ENCODE results near the gene LYRM2. TPM values are rescaled to one million over a fixed set of nuclear protein-coding genes. Genes with fewer than 3 reads are reported as not detected.

Gene LYRM2
- 10 to 100 TPM; 18.9 to 27.0 (median 23.5) TPM for total RNA-seq
- total RNA-seq (2013), result 31.9 TPM
- 31.9 to 69.2 (median 46.7) reads per million in 29 experiments for total RNA-seq

GRCh38 chr6:89638320-89639195 is at the start of gene LYRM2:
LYRM2 (minus strand) TSS chr6:89638747; CDS start chr6:89638716, 31 bp downstream.
- no peaks in the 10 kb centered on the region for H3K9me3 Mint-ChIP-seq
- POLR2A ChIA-PET, result interaction anchor here (0.5 to 1.8 kb wide), 5 partner anchors 24 to 564 kb away, joined by 3 to 8 read pairs (median 3); partner anchors contain the start of gene PNRC1 (in 1 of the 2)
- 4% methylated on average over 55 of the region's 58 CpGs for WGBS (ENCODE audit: insufficient coverage)

GRCh38 chr6:89688328-89688727 is 49.8 kb upstream of the LYRM2 start:
- Histone ChIP-seq H3K4me1 (ENCODE audit: control insufficient read depth in 1 of 2, extremely low read depth in 1 of 2, insufficient read depth in 2 of 2, low read length in 2 of 2) (no peaks in the 10 kb centered on the region), H3K27ac (ENCODE audit: low read length) (no peak overlapping the region), H3K9me3 (no peaks in the 10 kb centered on the region), H3K36me3 (ENCODE audit: control insufficient read depth in 2 of 2, extremely low read depth in 1 of 2, insufficient read depth in 1 of 2, low read length in 1 of 2) (peaks cover 0 to 90% of the 10 kb centered on the region in 2 donors), H3K27me3 (replicated peaks in 1 of 2; ENCODE audit: control insufficient read depth in 2 of 2, extremely low read depth in 1 of 2, insufficient read depth in 2 of 2, low read length in 1 of 2) (no peaks in the 10 kb centered on the region), H3K4me3 (ENCODE audit: control insufficient read depth in 1 of 2, extremely low read depth in 1 of 2, low read length in 1 of 2) (no peak overlapping the region)
- Mint-ChIP-seq H3K27ac (no peak overlapping the region), H3K9me3 (no peaks in the 10 kb centered on the region), H3K36me3 (peaks cover 80% of the 10 kb centered on the region), H3K4me3 (no peak overlapping the region), H3K4me1 (peaks cover 5 to 8% (median 6%) of the 10 kb centered on the region in 3 donors), H3K27me3 (no peaks in the 10 kb centered on the region)
- DNase-seq, result no peak
- WGBS (ENCODE audit: insufficient coverage), result 100% methylated on average over 1 of the region's 2 CpGs
- ChIA-PET POLR2A (no interaction called here), CTCF (no interaction called here)
- no peak for ATAC-seq (replicated peaks in 1 of 4)

More at GRCh38 chr6:89638320-89639195, at the start of gene LYRM2:
- no peaks in the 10 kb centered on the region for H3K9me3 ChIP-seq
- Mint-ChIP-seq H3K4me3 (peak within 1 kb of the TSS; percentile 97 to 98 (median 97)), H3K27ac (peak within 1 kb of the TSS; percentile 96 to 99), H3K4me1 (peaks cover 30 to 40% (median 36%) of the 10 kb centered on the region in 3 donors), H3K36me3 (peaks cover 33% of the 10 kb centered on the region), H3K27me3 (no peaks in the 10 kb centered on the region)
- ATAC-seq (replicated peaks in 1 of 4) (peak; percentile 95 to 98 (median 96)), DNase-seq (peak; percentile 76 to 93 (median 87))
- no peaks in the 10 kb centered on the region for H3K27me3 ChIP-seq (replicated peaks in 1 of 2; ENCODE audit: control insufficient read depth in 2 of 2, extremely low read depth in 1 of 2, insufficient read depth in 2 of 2, low read length in 1 of 2)
- H3K4me1 ChIP-seq (ENCODE audit: control insufficient read depth in 1 of 2, extremely low read depth in 1 of 2, insufficient read depth in 2 of 2, low read length in 2 of 2), result peaks cover 4 to 15% of the 10 kb centered on the region in 2 experiments
- peaks cover 2 to 26% of the 10 kb centered on the region in 2 donors for H3K36me3 ChIP-seq (ENCODE audit: control insufficient read depth in 2 of 2, extremely low read depth in 1 of 2, insufficient read depth in 1 of 2, low read length in 1 of 2)
- CTCF ChIA-PET, result interaction anchor here (1.2 to 1.6 kb wide), 4 partner anchors 206 to 287 kb away, joined by 3 to 9 read pairs (median 4); partner anchors contain the start of gene ANKRD6 (in 1 of the 2)
- H3K4me3 ChIP-seq (ENCODE audit: control insufficient read depth in 1 of 2, extremely low read depth in 1 of 2, low read length in 1 of 2), result peak within 1 kb of the TSS; percentile 92 to 95
- H3K27ac ChIP-seq (ENCODE audit: low read length), result peak within 1 kb of the TSS; percentile 96

DNA sequence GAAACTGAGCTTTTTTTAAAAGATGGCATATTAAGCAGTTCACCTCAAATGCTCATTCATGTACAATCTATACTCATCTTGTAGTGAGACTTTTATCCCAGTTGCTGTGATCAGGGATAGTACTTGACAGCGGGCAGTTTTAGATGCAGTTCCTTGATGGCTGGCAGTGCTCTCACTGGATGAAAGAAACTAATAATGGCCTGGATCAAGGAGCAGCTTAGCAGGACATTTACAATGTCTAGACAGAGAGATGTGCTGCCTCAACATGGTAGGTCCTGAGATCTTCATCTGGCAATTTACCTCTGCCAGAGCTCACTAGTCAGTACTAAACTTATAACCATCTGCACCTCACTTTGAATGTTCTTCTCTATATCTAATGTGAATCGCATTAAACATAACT is 46.8 kb upstream of the LYRM2 start:
- ATAC-seq (replicated peaks in 1 of 4) (no peak), DNase-seq (no peak)
- Histone ChIP-seq H3K27ac (ENCODE audit: low read length) (no peak overlapping the region), H3K9me3 (no peaks in the 10 kb centered on the region), H3K36me3 (ENCODE audit: control insufficient read depth in 2 of 2, extremely low read depth in 1 of 2, insufficient read depth in 1 of 2, low read length in 1 of 2) (peaks cover 0 to 89% of the 10 kb centered on the region in 2 donors), H3K4me1 (ENCODE audit: control insufficient read depth in 1 of 2, extremely low read depth in 1 of 2, insufficient read depth in 2 of 2, low read length in 2 of 2) (no peaks in the 10 kb centered on the region), H3K27me3 (replicated peaks in 1 of 2; ENCODE audit: control insufficient read depth in 2 of 2, extremely low read depth in 1 of 2, insufficient read depth in 2 of 2, low read length in 1 of 2) (no peaks in the 10 kb centered on the region), H3K4me3 (ENCODE audit: control insufficient read depth in 1 of 2, extremely low read depth in 1 of 2, low read length in 1 of 2) (no peak overlapping the region)
- no peaks in the 10 kb centered on the region for H3K4me1 Mint-ChIP-seq
- H3K4me3 Mint-ChIP-seq, result no peak overlapping the region
- H3K36me3 Mint-ChIP-seq, result peaks cover 61% of the 10 kb centered on the region
- no peaks in the 10 kb centered on the region for H3K27me3 Mint-ChIP-seq
- WGBS (ENCODE audit: insufficient coverage), result 100% methylated on average over 1 of the region's 2 CpGs
- no peak overlapping the region for H3K27ac Mint-ChIP-seq
- no peaks in the 10 kb centered on the region for H3K9me3 Mint-ChIP-seq
- ChIA-PET POLR2A (no interaction called here), CTCF (no interaction called here)

DNA sequence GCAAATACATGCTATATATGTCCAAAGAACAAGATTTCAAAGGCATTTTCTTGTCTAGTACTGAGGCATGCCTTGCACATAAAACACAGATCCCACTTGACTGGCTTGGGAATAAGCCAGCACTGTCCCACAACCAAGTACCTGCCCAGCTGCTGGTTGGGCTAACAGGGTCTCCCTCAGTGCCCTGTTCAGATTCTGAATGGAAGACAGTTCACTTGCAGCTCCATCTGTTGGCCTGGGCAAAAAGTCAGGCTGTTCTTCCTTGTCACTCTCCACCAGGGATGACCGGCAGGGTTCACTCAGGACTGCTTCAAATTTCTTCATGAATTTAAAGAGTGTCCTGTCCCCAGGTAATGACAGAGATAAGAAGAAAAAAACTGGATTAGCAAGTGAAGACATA is 44.4 kb upstream of the LYRM2 start:
- Mint-ChIP-seq H3K36me3 (peaks cover 57% of the 10 kb centered on the region), H3K27me3 (no peaks in the 10 kb centered on the region), H3K27ac (no peak overlapping the region), H3K9me3 (no peaks in the 10 kb centered on the region), H3K4me1 (no peaks in the 10 kb centered on the region), H3K4me3 (no peak overlapping the region)
- no peaks in the 10 kb centered on the region for H3K27me3 ChIP-seq (replicated peaks in 1 of 2; ENCODE audit: control insufficient read depth in 2 of 2, extremely low read depth in 1 of 2, insufficient read depth in 2 of 2, low read length in 1 of 2)
- H3K4me3 ChIP-seq (ENCODE audit: control insufficient read depth in 1 of 2, extremely low read depth in 1 of 2, low read length in 1 of 2), result no peak overlapping the region
- H3K36me3 ChIP-seq (ENCODE audit: control insufficient read depth in 2 of 2, extremely low read depth in 1 of 2, insufficient read depth in 1 of 2, low read length in 1 of 2), result peaks cover 0 to 91% of the 10 kb centered on the region in 2 donors
- H3K9me3 ChIP-seq, result no peaks in the 10 kb centered on the region
- H3K4me1 ChIP-seq (ENCODE audit: control insufficient read depth in 1 of 2, extremely low read depth in 1 of 2, insufficient read depth in 2 of 2, low read length in 2 of 2), result no peaks in the 10 kb centered on the region
- ChIA-PET CTCF (interaction anchor here in 1 of 2 donors (0.5 kb wide), 1 partner anchor 111 kb away, joined by 4 read pairs; no protein-coding TSS in a partner anchor), POLR2A (no interaction called here)
- no peak for ATAC-seq (replicated peaks in 1 of 4)
- no peak for DNase-seq
- no CpG with 5 or more reads among the region's 1 CpG for WGBS (ENCODE audit: insufficient coverage)
- no peak overlapping the region for H3K27ac ChIP-seq (ENCODE audit: low read length)

DNA sequence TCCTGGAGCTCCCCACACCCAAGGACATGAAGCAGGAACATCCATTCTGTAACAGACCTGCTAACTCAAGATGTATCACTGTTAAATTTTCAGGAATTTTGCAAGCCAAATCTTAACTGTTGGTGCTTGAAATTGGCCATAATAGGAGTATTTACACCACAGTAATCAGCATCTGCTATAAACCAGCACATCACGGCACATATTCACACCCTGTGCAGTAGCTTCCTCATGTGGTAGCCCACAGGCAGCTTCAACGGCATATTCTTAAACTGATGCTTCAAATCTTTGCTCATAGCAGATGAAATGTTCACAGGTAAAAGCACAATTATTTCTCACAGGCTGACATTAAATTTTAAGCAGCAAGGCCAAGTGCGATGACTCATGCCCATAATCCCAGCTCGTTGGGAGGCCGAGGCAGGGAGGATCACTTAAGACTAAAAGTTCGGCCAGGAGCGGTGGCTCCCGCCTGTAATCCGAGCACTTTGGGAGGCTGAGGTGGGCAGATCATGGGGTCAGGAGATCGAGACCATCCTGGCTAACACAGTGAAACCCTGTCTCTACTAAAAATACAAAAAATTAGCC is 43.5 kb upstream of the LYRM2 start:
- peaks cover 0 to 90% of the 10 kb centered on the region in 2 donors for H3K36me3 ChIP-seq (ENCODE audit: control insufficient read depth in 2 of 2, extremely low read depth in 1 of 2, insufficient read depth in 1 of 2, low read length in 1 of 2)
- H3K27me3 ChIP-seq (replicated peaks in 1 of 2; ENCODE audit: control insufficient read depth in 2 of 2, extremely low read depth in 1 of 2, insufficient read depth in 2 of 2, low read length in 1 of 2), result no peaks in the 10 kb centered on the region
- no peaks in the 10 kb centered on the region for H3K4me1 ChIP-seq (ENCODE audit: control insufficient read depth in 1 of 2, extremely low read depth in 1 of 2, insufficient read depth in 2 of 2, low read length in 2 of 2)
- no peaks in the 10 kb centered on the region for H3K9me3 ChIP-seq
- ChIA-PET CTCF (no interaction called here), POLR2A (no interaction called here)
- H3K27ac Mint-ChIP-seq, result no peak overlapping the region
- peaks cover 55% of the 10 kb centered on the region for H3K36me3 Mint-ChIP-seq
- WGBS (ENCODE audit: insufficient coverage), result 80% methylated on average over 2 of the region's 10 CpGs
- no peak overlapping the region for H3K4me3 ChIP-seq (ENCODE audit: control insufficient read depth in 1 of 2, extremely low read depth in 1 of 2, low read length in 1 of 2)
- ATAC-seq (replicated peaks in 1 of 4), result no peak
- H3K27ac ChIP-seq (ENCODE audit: low read length), result no peak overlapping the region
- no peak overlapping the region for H3K4me3 Mint-ChIP-seq
- no peak for DNase-seq
- no peaks in the 10 kb centered on the region for H3K9me3 Mint-ChIP-seq
- no peaks in the 10 kb centered on the region for H3K27me3 Mint-ChIP-seq
- no peaks in the 10 kb centered on the region for H3K4me1 Mint-ChIP-seq

GRCh38 chr6:89680551-89680950 is 42.0 kb upstream of the LYRM2 start:
- CTCF ChIA-PET, result interaction anchor here in 1 of 2 donors (0.6 kb wide), 1 partner anchor 333 kb away, joined by 4 read pairs; no protein-coding TSS in a partner anchor
- Histone ChIP-seq H3K4me3 (ENCODE audit: control insufficient read depth in 1 of 2, extremely low read depth in 1 of 2, low read length in 1 of 2) (no peak overlapping the region), H3K27ac (ENCODE audit: low read length) (no peak overlapping the region), H3K36me3 (ENCODE audit: control insufficient read depth in 2 of 2, extremely low read depth in 1 of 2, insufficient read depth in 1 of 2, low read length in 1 of 2) (peaks cover 0 to 90% of the 10 kb centered on the region in 2 donors), H3K27me3 (replicated peaks in 1 of 2; ENCODE audit: control insufficient read depth in 2 of 2, extremely low read depth in 1 of 2, insufficient read depth in 2 of 2, low read length in 1 of 2) (no peaks in the 10 kb centered on the region), H3K4me1 (ENCODE audit: control insufficient read depth in 1 of 2, extremely low read depth in 1 of 2, insufficient read depth in 2 of 2, low read length in 2 of 2) (no peaks in the 10 kb centered on the region), H3K9me3 (no peaks in the 10 kb centered on the region)
- Mint-ChIP-seq H3K4me3 (no peak overlapping the region), H3K9me3 (no peaks in the 10 kb centered on the region), H3K27ac (no peak overlapping the region), H3K4me1 (no peaks in the 10 kb centered on the region), H3K27me3 (no peaks in the 10 kb centered on the region), H3K36me3 (peaks cover 53% of the 10 kb centered on the region)
- POLR2A ChIA-PET, result no interaction called here
- 77% methylated on average over 7 of the region's 7 CpGs for WGBS (ENCODE audit: insufficient coverage)
- DNase-seq (no peak), ATAC-seq (replicated peaks in 1 of 4) (no peak)
